GM19035 (cell line): Measurements from ENCODE around the gene BPIFB6.
"Not testable (repeated sequence)": the region's sequence is repeated elsewhere in the genome, so short reads cannot be mapped to it uniquely, and the experiment has no call there.

Experiments used
- ATAC-seq: cut with Tn5 transposase; IDR thresholded peaks from one replicate; pipeline ENCODE4 v1.9.1; 2021; ENCODE audit not compliant: unreplicated experiment

BPIFB6 gene

GRCh38 chr20:33027769-33028751 is 3.4 kb upstream of the BPIFB6 start:
- ATAC-seq, result no peak

GRCh38 chr20:33028875-33029274 is 2.6 kb upstream of the BPIFB6 start:
- ATAC-seq, result no peak

GRCh38 chr20:33030076-33030475 is 1.4 kb upstream of the BPIFB6 start:
- no peak for ATAC-seq

GRCh38 chr20:33030569-33030968 is 879 bp upstream of the BPIFB6 start:
- no peak for ATAC-seq

- ATAC-seq, result no peak
Measured at GRCh38 chr20:33032555-33032954, 1.1 kb downstream of the BPIFB6 start.

- no peak for ATAC-seq
Measured at GRCh38 chr20:33033381-33033780, 1.9 kb downstream of the BPIFB6 start.

- ATAC-seq, result no peak
Measured at GRCh38 chr20:33034115-33034514, 2.7 kb downstream of the BPIFB6 start.

- no peak for ATAC-seq
Measured at GRCh38 chr20:33034901-33035492, 3.5 kb downstream of the BPIFB6 start.

GRCh38 chr20:33037456-33037855 is 6.0 kb downstream of the BPIFB6 start:
- ATAC-seq, result no peak

- ATAC-seq, result no peak
Measured at GRCh38 chr20:33038243-33038642, 6.8 kb downstream of the BPIFB6 start.

GRCh38 chr20:33042430-33042829 is 11.0 kb downstream of the BPIFB6 start:
- no peak for ATAC-seq

- ATAC-seq, result no peak
Measured at GRCh38 chr20:33042983-33043730, 11.7 kb downstream of the BPIFB6 start.

GRCh38 chr20:33043731-33044181 is 12.3 kb downstream of the BPIFB6 start:
- ATAC-seq, result no peak

GRCh38 chr20:33045129-33045721 is 13.8 kb downstream of the BPIFB6 start:
- not testable (repeated sequence) for ATAC-seq

- no peak for ATAC-seq
Measured at GRCh38 chr20:33046412-33046811, 15.0 kb downstream of the BPIFB6 start.

- no peak for ATAC-seq
Measured at GRCh38 chr20:33051333-33051732, 19.9 kb downstream of the BPIFB6 start.

GRCh38 chr20:33053291-33054106 is 22.1 kb downstream of the BPIFB6 start, which contains the start of gene BPIFB3:
Gene BPIFB3, plus strand, starts transcription at chr20:33053903. Its CDS starts 1,533 bp downstream, at chr20:33055436.
- ATAC-seq, result no peak

- no peak for ATAC-seq
Measured at GRCh38 chr20:33054381-33054780, 22.9 kb downstream of the BPIFB6 start.

GRCh38 chr20:33054791-33055190 is 23.3 kb downstream of the BPIFB6 start:
- ATAC-seq, result no peak

GRCh38 chr20:33059136-33059535 is 27.7 kb downstream of the BPIFB6 start:
- no peak for ATAC-seq
